Activated naive CD8-positive, alpha-beta T cell treated with anti-CD3 and anti-CD28 coated beads, Interleukin-2, amount 10 ng/mL, durations not matched to agents 7 days and 5 days (primary cell): Measurements from ENCODE around the gene ITIH5. TPM values are rescaled to one million over a fixed set of nuclear protein-coding genes. Genes with fewer than 3 reads are reported as not detected.
A peak's percentile ranks its signal among the peaks of the same experiment; 100 is the strongest.
"Not testable (repeated sequence)": the region's sequence is repeated elsewhere in the genome, so short reads cannot be mapped to it uniquely, and the experiment has no call there.

Experiments
- ATAC-seq: fragments of 150-1000 bp; cut with Tn5 transposase; one replicate; pipeline ENCODE4 v1.10.0; 2021; ENCODE audit warnings: low read depth, moderate library complexity
- POLR2A ChIA-PET: fragments of 350-600 bp; sonication (Branson Sonifier 250); formaldehyde crosslinking; loops from one replicate; lab custom pipeline; 2021; ENCODE audit warnings: antibody characterized with exemption; lab: Charles Lee
- DNase-seq: peaks from one replicate; pipeline ENCODE4 v3.0.0; 2021
- H3K27ac Mint-ChIP-seq: one replicate; pipeline ENCODE4 v1.8.0; 2022; ENCODE audit warnings: mild to moderate bottlenecking, mixed read lengths
- H3K27me3 Mint-ChIP-seq: one replicate; pipeline ENCODE4 v1.8.0; 2022; ENCODE audit warnings: mild to moderate bottlenecking, moderate library complexity, mixed read lengths
- H3K36me3 Mint-ChIP-seq: one replicate; pipeline ENCODE4 v1.8.0; 2021; ENCODE audit warnings: mild to moderate bottlenecking, mixed read lengths
- H3K4me1 Mint-ChIP-seq: one replicate; pipeline ENCODE4 v1.8.0; 2021; ENCODE audit warnings: mixed read lengths
- H3K4me3 Mint-ChIP-seq: one replicate; pipeline ENCODE4 v1.8.0; 2022; ENCODE audit warnings: mild to moderate bottlenecking, moderate library complexity, mixed read lengths
- H3K9me3 Mint-ChIP-seq: one replicate; pipeline ENCODE4 v1.8.0; 2021; ENCODE audit warnings: mixed read lengths
- total RNA-seq, 2 experiments: library from RNA; stranded (reverse); gene quantifications; one replicate each; pipeline ENCODE4 v1.2.3, GENCODE V29; 2021

The ITIH5 gene
- total RNA-seq, 2 experiments from 2014 or later, result not detected

GRCh38 chr10:7672341-7673134 is 5.8 kb upstream of the ITIH5 start:
- DNase-seq (no peak), ATAC-seq (no peak)
- POLR2A ChIA-PET, result no interaction called here
- Mint-ChIP-seq H3K27me3 (peaks cover 56% of the 10 kb centered on the region), H3K4me1 (peaks cover 3% of the 10 kb centered on the region), H3K27ac (no peak overlapping the region), H3K36me3 (no peaks in the 10 kb centered on the region), H3K4me3 (no peak overlapping the region), H3K9me3 (no peaks in the 10 kb centered on the region)

GRCh38 chr10:7670157-7670556 is 3.4 kb upstream of the ITIH5 start:
- no peaks in the 10 kb centered on the region for H3K36me3 Mint-ChIP-seq
- no peaks in the 10 kb centered on the region for H3K9me3 Mint-ChIP-seq
- POLR2A ChIA-PET, result no interaction called here
- H3K27ac Mint-ChIP-seq, result no peak overlapping the region
- no peak for DNase-seq
- ATAC-seq, result no peak
- H3K4me1 Mint-ChIP-seq, result peaks cover 7% of the 10 kb centered on the region
- H3K27me3 Mint-ChIP-seq, result peaks cover 56% of the 10 kb centered on the region
- H3K4me3 Mint-ChIP-seq, result no peak overlapping the region

GRCh38 chr10:7667262-7668141 is 736 bp upstream of the ITIH5 start:
- DNase-seq, result no peak
- ATAC-seq, result peak; percentile 39
- peak overlapping the region; percentile 72 for H3K4me3 Mint-ChIP-seq
- H3K4me1 Mint-ChIP-seq, result peaks cover 7% of the 10 kb centered on the region
- POLR2A ChIA-PET, result no interaction called here
- peaks cover 71% of the 10 kb centered on the region for H3K27me3 Mint-ChIP-seq
- H3K9me3 Mint-ChIP-seq, result no peaks in the 10 kb centered on the region
- H3K27ac Mint-ChIP-seq, result no peak overlapping the region
- H3K36me3 Mint-ChIP-seq, result no peaks in the 10 kb centered on the region

- POLR2A ChIA-PET, result no interaction called here
- Mint-ChIP-seq H3K27me3 (peaks cover 68% of the 10 kb centered on the region), H3K4me1 (peaks cover 7% of the 10 kb centered on the region)
Observed at GRCh38 chr10:7665767-7666166, 999 bp downstream of the ITIH5 start.

GRCh38 chr10:7664707-7665106 is 2.1 kb downstream of the ITIH5 start:
- Mint-ChIP-seq H3K36me3 (no peaks in the 10 kb centered on the region), H3K4me3 (no peak overlapping the region), H3K9me3 (no peaks in the 10 kb centered on the region), H3K27ac (no peak overlapping the region), H3K4me1 (peaks cover 7% of the 10 kb centered on the region), H3K27me3 (peaks cover 63% of the 10 kb centered on the region)
- POLR2A ChIA-PET, result no interaction called here
- no peak for ATAC-seq
- no peak for DNase-seq

More at GRCh38 chr10:7665767-7666166, 999 bp downstream of the ITIH5 start:
- Mint-ChIP-seq H3K9me3 (no peaks in the 10 kb centered on the region), H3K4me3 (peak overlapping the region; percentile 33), H3K27ac (no peak overlapping the region), H3K36me3 (no peaks in the 10 kb centered on the region)
- DNase-seq, result no peak
- no peak for ATAC-seq

- H3K4me3 Mint-ChIP-seq, result no peak overlapping the region
Observed at GRCh38 chr10:7662522-7662921, 4.2 kb downstream of the ITIH5 start.

GRCh38 chr10:7659560-7659959 is 7.2 kb downstream of the ITIH5 start:
- no peak overlapping the region for H3K4me3 Mint-ChIP-seq
- no peaks in the 10 kb centered on the region for H3K9me3 Mint-ChIP-seq
- ATAC-seq (no peak), DNase-seq (no peak)
- H3K4me1 Mint-ChIP-seq, result no peaks in the 10 kb centered on the region
- H3K27ac Mint-ChIP-seq, result no peak overlapping the region
- peaks cover 32% of the 10 kb centered on the region for H3K27me3 Mint-ChIP-seq
- no peaks in the 10 kb centered on the region for H3K36me3 Mint-ChIP-seq
- POLR2A ChIA-PET, result no interaction called here

More at GRCh38 chr10:7662522-7662921, 4.2 kb downstream of the ITIH5 start:
- ATAC-seq (no peak), DNase-seq (no peak)
- Mint-ChIP-seq H3K9me3 (no peaks in the 10 kb centered on the region), H3K27ac (no peak overlapping the region), H3K36me3 (no peaks in the 10 kb centered on the region), H3K4me1 (peaks cover 4% of the 10 kb centered on the region), H3K27me3 (peaks cover 47% of the 10 kb centered on the region)
- POLR2A ChIA-PET, result no interaction called here

- Mint-ChIP-seq H3K27me3 (peaks cover 26% of the 10 kb centered on the region), H3K4me3 (no peak overlapping the region), H3K4me1 (no peaks in the 10 kb centered on the region), H3K36me3 (no peaks in the 10 kb centered on the region), H3K27ac (no peak overlapping the region), H3K9me3 (no peaks in the 10 kb centered on the region)
- DNase-seq (no peak), ATAC-seq (no peak)
- POLR2A ChIA-PET, result no interaction called here
Observed at GRCh38 chr10:7657552-7657951, 9.2 kb downstream of the ITIH5 start.

GRCh38 chr10:7657079-7657478 is 9.7 kb downstream of the ITIH5 start:
- ATAC-seq, H3K27ac Mint-ChIP-seq, H3K4me1 Mint-ChIP-seq, POLR2A ChIA-PET, DNase-seq, H3K9me3 Mint-ChIP-seq, H3K4me3 Mint-ChIP-seq, H3K36me3 Mint-ChIP-seq: not testable (repeated sequence)
- H3K27me3 Mint-ChIP-seq, result peaks cover 22% of the 10 kb centered on the region

- no peak for DNase-seq
- no peaks in the 10 kb centered on the region for H3K36me3 Mint-ChIP-seq
- H3K9me3 Mint-ChIP-seq, result no peaks in the 10 kb centered on the region
- H3K4me1 Mint-ChIP-seq, result no peaks in the 10 kb centered on the region
- peaks cover 19% of the 10 kb centered on the region for H3K27me3 Mint-ChIP-seq
- ATAC-seq, result no peak
- no peak overlapping the region for H3K4me3 Mint-ChIP-seq
- POLR2A ChIA-PET, result no interaction called here
- no peak overlapping the region for H3K27ac Mint-ChIP-seq
Observed at GRCh38 chr10:7651853-7652470, 14.8 kb downstream of the ITIH5 start.

- no peaks in the 10 kb centered on the region for H3K9me3 Mint-ChIP-seq
- DNase-seq, result no peak
- H3K4me3 Mint-ChIP-seq, result no peak overlapping the region
- H3K27me3 Mint-ChIP-seq, result peaks cover 29% of the 10 kb centered on the region
- no peak overlapping the region for H3K27ac Mint-ChIP-seq
- no peaks in the 10 kb centered on the region for H3K36me3 Mint-ChIP-seq
- POLR2A ChIA-PET, result no interaction called here
- ATAC-seq, result no peak
- H3K4me1 Mint-ChIP-seq, result no peaks in the 10 kb centered on the region
Observed at GRCh38 chr10:7649673-7650300, 17.0 kb downstream of the ITIH5 start.

- Mint-ChIP-seq H3K9me3 (no peaks in the 10 kb centered on the region), H3K4me1 (no peaks in the 10 kb centered on the region), H3K36me3 (no peaks in the 10 kb centered on the region), H3K27me3 (peaks cover 23% of the 10 kb centered on the region), H3K4me3 (no peak overlapping the region), H3K27ac (no peak overlapping the region)
- POLR2A ChIA-PET, result no interaction called here
- DNase-seq, result no peak
- ATAC-seq, result no peak
Observed at GRCh38 chr10:7647062-7647664, 19.6 kb downstream of the ITIH5 start.
